Measurements from ENCODE around the gene CAMK4.

CAMK4 gene

GRCh38 chr5:111480346-111480745, 256.2 kb downstream of the CAMK4 start:
- Histone ChIP-seq H3K27ac (ENCODE audit: poor library complexity, severe bottlenecking) (no peak overlapping the region), H3K4me1 (ENCODE audit: insufficient read depth, poor library complexity, severe bottlenecking) (no peaks in the 10 kb centered on the region), H3K4me3 (ENCODE audit: severe bottlenecking) (no peak overlapping the region), H3K9me3 (ENCODE audit: severe bottlenecking) (no peaks in the 10 kb centered on the region), H3K27me3 (ENCODE audit: insufficient read depth, poor library complexity, severe bottlenecking) (no peaks in the 10 kb centered on the region), H3K36me3 (ENCODE audit: low read depth) (no peaks in the 10 kb centered on the region)
- TF ChIP-seq CTCF (IDR thresholded peaks at IDR 0.05; ENCODE audit: poor library complexity, severe bottlenecking), result no peak
- DNase-seq (ENCODE audit: low spot score) (no peak), ATAC-seq (ENCODE audit: low read depth) (no peak)

GRCh38 chr5:111486055-111486454, 261.9 kb downstream of the CAMK4 start:
- Histone ChIP-seq H3K36me3 (ENCODE audit: low read depth) (no peaks in the 10 kb centered on the region), H3K9me3 (ENCODE audit: severe bottlenecking) (no peaks in the 10 kb centered on the region), H3K4me1 (ENCODE audit: insufficient read depth, poor library complexity, severe bottlenecking) (no peaks in the 10 kb centered on the region), H3K27ac (ENCODE audit: poor library complexity, severe bottlenecking) (no peak overlapping the region), H3K27me3 (ENCODE audit: insufficient read depth, poor library complexity, severe bottlenecking) (no peaks in the 10 kb centered on the region), H3K4me3 (ENCODE audit: severe bottlenecking) (no peak overlapping the region)
- no peak for DNase-seq (ENCODE audit: low spot score)
- no peak for TF ChIP-seq CTCF (IDR thresholded peaks at IDR 0.05; ENCODE audit: poor library complexity, severe bottlenecking)
- no peak for ATAC-seq (ENCODE audit: low read depth)

GRCh38 chr5:111486926-111487325, 262.7 kb downstream of the CAMK4 start:
- ATAC-seq (ENCODE audit: low read depth) (no peak), DNase-seq (ENCODE audit: low spot score) (no peak)
- Histone ChIP-seq H3K9me3 (ENCODE audit: severe bottlenecking) (no peaks in the 10 kb centered on the region), H3K36me3 (ENCODE audit: low read depth) (no peaks in the 10 kb centered on the region), H3K4me1 (ENCODE audit: insufficient read depth, poor library complexity, severe bottlenecking) (no peaks in the 10 kb centered on the region), H3K27ac (ENCODE audit: poor library complexity, severe bottlenecking) (no peak overlapping the region), H3K4me3 (ENCODE audit: severe bottlenecking) (no peak overlapping the region), H3K27me3 (ENCODE audit: insufficient read depth, poor library complexity, severe bottlenecking) (no peaks in the 10 kb centered on the region)
- TF ChIP-seq CTCF (IDR thresholded peaks at IDR 0.05; ENCODE audit: poor library complexity, severe bottlenecking), result no peak

GRCh38 chr5:111488353-111488752, 264.2 kb downstream of the CAMK4 start:
- H3K4me3 ChIP-seq (ENCODE audit: severe bottlenecking), result no peak overlapping the region
- H3K36me3 ChIP-seq (ENCODE audit: low read depth), result peaks cover 3% of the 10 kb centered on the region
- no peak for DNase-seq (ENCODE audit: low spot score)
- TF ChIP-seq CTCF (IDR thresholded peaks at IDR 0.05; ENCODE audit: poor library complexity, severe bottlenecking), result no peak
- no peaks in the 10 kb centered on the region for H3K27me3 ChIP-seq (ENCODE audit: insufficient read depth, poor library complexity, severe bottlenecking)
- no peak overlapping the region for H3K27ac ChIP-seq (ENCODE audit: poor library complexity, severe bottlenecking)
- no peaks in the 10 kb centered on the region for H3K9me3 ChIP-seq (ENCODE audit: severe bottlenecking)
- H3K4me1 ChIP-seq (ENCODE audit: insufficient read depth, poor library complexity, severe bottlenecking), result no peaks in the 10 kb centered on the region
- no peak for ATAC-seq (ENCODE audit: low read depth)

- DNase-seq (ENCODE audit: low spot score), result no peak
- ATAC-seq (ENCODE audit: low read depth), result no peak
Observed at GRCh38 chr5:111493031-111493430, 268.8 kb downstream of the CAMK4 start.

More at GRCh38 chr5:111493031-111493430, 268.8 kb downstream of the CAMK4 start:
- Histone ChIP-seq H3K9me3 (ENCODE audit: severe bottlenecking) (no peaks in the 10 kb centered on the region), H3K4me3 (ENCODE audit: severe bottlenecking) (no peak overlapping the region), H3K27me3 (ENCODE audit: insufficient read depth, poor library complexity, severe bottlenecking) (no peaks in the 10 kb centered on the region), H3K36me3 (ENCODE audit: low read depth) (peaks cover 49% of the 10 kb centered on the region), H3K27ac (ENCODE audit: poor library complexity, severe bottlenecking) (no peak overlapping the region), H3K4me1 (ENCODE audit: insufficient read depth, poor library complexity, severe bottlenecking) (peaks cover 41% of the 10 kb centered on the region)
- TF ChIP-seq CTCF (IDR thresholded peaks at IDR 0.05; ENCODE audit: poor library complexity, severe bottlenecking), result no peak
